ENCODE measurements around the gene PEX11B. TPM values are rescaled to one million over a fixed set of nuclear protein-coding genes. Genes with fewer than 3 reads are reported as not detected.

Gene PEX11B
- total and polyA plus RNA-seq, 2 of the 8 experiments (the other 6 are each of a cell fraction or from before 2014, with no cell fraction given), result 9.1 to 15.1 TPM

GRCh38 chr1:145958734-145959133 lies 40.2 kb upstream of the PEX11B start:
- H2AK5ac ChIP-seq (ENCODE audit: low read depth, low read length), result no peak overlapping the region
- no peak overlapping the region for H3K4me3 ChIP-seq (ENCODE audit: extremely low read depth in 1 of 4, insufficient read depth in 2 of 4, low read depth in 3 of 4, low read length in 4 of 4)
- H3K27me3 ChIP-seq (replicated peaks in 1 of 4; ENCODE audit: control insufficient read depth in 3 of 4, extremely low read depth in 1 of 4, insufficient read depth in 3 of 4, low read length in 3 of 4), result peaks cover 25 to 76% (median 63%) of the 10 kb centered on the region in 4 experiments
- no peak overlapping the region; a peak in 1 of 4 replicates for H3K4me2 ChIP-seq (ENCODE audit: insufficient read depth in 1 of 2, low read depth in 2 of 2, low read length in 2 of 2)
- ChIA-PET POLR2A (ENCODE audit: partially characterized antibody) (interaction anchor here (1.0 to 5.3 kb wide), 4 partner anchors 31 to 40 kb away, joined by 3 to 31 read pairs (median 6); partner anchors contain the start of genes PEX11B, RBM8A and TXNIP), CTCF (ENCODE audit: partially characterized antibody) (interaction anchor here (1.0 to 3.4 kb wide), 5 partner anchors 10 to 113 kb away, joined by 3 to 18 read pairs (median 12); partner anchors contain the start of genes ITGA10, NUDT17 and RBM8A)
- H3K9me3 ChIP-seq (ENCODE audit: insufficient read depth in 2 of 2, low read depth in 1 of 2, low read length in 1 of 2), result no peaks in the 10 kb centered on the region
- no peak overlapping the region for H2BK120ac ChIP-seq (replicated peaks; ENCODE audit: low read depth, low read length)
- no peak overlapping the region for H3K14ac ChIP-seq (ENCODE audit: insufficient read length)
- no peak overlapping the region for H4K8ac ChIP-seq (ENCODE audit: extremely low read depth, insufficient read depth, low read length)
- no peaks in the 10 kb centered on the region for H3K36me3 ChIP-seq (ENCODE audit: control insufficient read depth in 2 of 4, insufficient read depth in 4 of 4, low read length in 3 of 4)
- peaks cover 22% of the 10 kb centered on the region for H3K23me2 ChIP-seq (ENCODE audit: low read depth, low read length)
- FAIRE-seq (no peak), DNase-seq (ENCODE audit: low read depth in 1 of 2, low spot score in 2 of 2) (no peak)
- no peak overlapping the region for H2BK12ac ChIP-seq (ENCODE audit: low read depth, low read length)
- H4K5ac ChIP-seq (ENCODE audit: insufficient read length, low read depth, low read length), result no peak overlapping the region
- H3K27ac ChIP-seq (ENCODE audit: low read depth, low read length), result no peak overlapping the region
- no peak overlapping the region for H3K23ac ChIP-seq (ENCODE audit: insufficient read length)
- TF ChIP-seq YY1 (IDR thresholded peaks at IDR 0.05; ENCODE audit: low read depth, low read length), result no peak
- no peak for TF ChIP-seq HDAC6 (IDR thresholded peaks at IDR 0.05; ENCODE audit: low read depth, low read length)
- no peak for TF ChIP-seq E2F6 (IDR thresholded peaks at IDR 0.05)
- TF ChIP-seq POU5F1 (IDR thresholded peaks at IDR 0.05; ENCODE audit: low read depth, low read length), result no peak
- TF ChIP-seq EGR1 (IDR thresholded peaks at IDR 0.05; ENCODE audit: borderline replicate concordance, low read depth, low read length), result no peak
- no peak for TF ChIP-seq CREB1 (IDR thresholded peaks at IDR 0.05)
- no peak for TF ChIP-seq KDM5A (IDR thresholded peaks at IDR 0.05; ENCODE audit: low read length)
- no peak for TF ChIP-seq BRCA1 (IDR thresholded peaks at IDR 0.05; ENCODE audit: low read depth, low read length)
- TF ChIP-seq CEBPB (IDR thresholded peaks at IDR 0.05; ENCODE audit: low read depth, low read length), result no peak
- no peaks in the 10 kb centered on the region for H3K79me2 ChIP-seq (ENCODE audit: control insufficient read depth in 1 of 2, insufficient read depth in 2 of 2, low read length in 2 of 2)
- peaks cover 0 to 20% (median 11%) of the 10 kb centered on the region in 4 experiments; a peak in 6 of 7 replicates for H3K4me1 ChIP-seq (replicated peaks in 1 of 4; ENCODE audit: control insufficient read depth in 3 of 4, insufficient read depth in 4 of 4, low read length in 3 of 4)
- no peaks in the 10 kb centered on the region for H3K79me1 ChIP-seq (ENCODE audit: low read depth, low read length)
- no peak overlapping the region for H2BK5ac ChIP-seq (ENCODE audit: low read depth, low read length)
- no peak overlapping the region for H4K91ac ChIP-seq (replicated peaks; ENCODE audit: insufficient read length, low read length)
- H3K9ac ChIP-seq (replicated peaks in 1 of 4; ENCODE audit: extremely low read depth in 1 of 4, low read depth in 3 of 4, low read length in 3 of 4), result no peak overlapping the region
- H2AFZ ChIP-seq (ENCODE audit: low read length), result no peak overlapping the region
- no peak overlapping the region for H3K4ac ChIP-seq (replicated peaks; ENCODE audit: insufficient read length, low read depth, low read length)
- peaks cover 0 to 2% of the 10 kb centered on the region in 2 experiments for H4K20me1 ChIP-seq (replicated peaks in 1 of 2; ENCODE audit: control insufficient read depth in 1 of 2, insufficient read depth in 2 of 2, low read length in 2 of 2)
- H2BK20ac ChIP-seq (ENCODE audit: low read length), result no peak overlapping the region
- H2BK15ac ChIP-seq (ENCODE audit: low read length), result no peak overlapping the region
- H3K18ac ChIP-seq (ENCODE audit: extremely low read depth, low read length), result no peak overlapping the region
- H3K56ac ChIP-seq (replicated peaks; ENCODE audit: insufficient read length, low read depth, low read length), result no peak overlapping the region
